Right forelimb (tissue), 1 donor: ENCODE data around the gene FHIT.

ENCODE experiments used
- DNase-seq: peaks from one replicate; pipeline ENCODE4 v3.0.0-alpha.2; 2018

Gene FHIT

GRCh38 chr3:60983906-60984305 is 267.3 kb downstream of the FHIT start:
- DNase-seq = no peak

GRCh38 chr3:60980342-60980692 is 270.9 kb downstream of the FHIT start:
- DNase-seq = no peak

- no peak for DNase-seq
Observed at GRCh38 chr3:60979461-60980341, 271.6 kb downstream of the FHIT start.

- no peak for DNase-seq
Observed at GRCh38 chr3:60973321-60973720, 277.9 kb downstream of the FHIT start.

- DNase-seq = no peak
Observed at GRCh38 chr3:60972599-60972998, 278.7 kb downstream of the FHIT start.

GRCh38 chr3:60970850-60971249 is 280.4 kb downstream of the FHIT start:
- DNase-seq = no peak

GRCh38 chr3:60967141-60967540 is 284.1 kb downstream of the FHIT start:
- no peak for DNase-seq

GRCh38 chr3:60957541-60957940 is 293.7 kb downstream of the FHIT start:
- DNase-seq = no peak

- no peak for DNase-seq
Observed at GRCh38 chr3:60956729-60957128, 294.5 kb downstream of the FHIT start.

GRCh38 chr3:60955034-60955433 is 296.2 kb downstream of the FHIT start:
- DNase-seq = no peak

GRCh38 chr3:60954048-60954447 is 297.2 kb downstream of the FHIT start:
- no peak for DNase-seq

- DNase-seq = peak; percentile 61
Observed at GRCh38 chr3:60953351-60953750, 297.9 kb downstream of the FHIT start.

GRCh38 chr3:60952055-60952454 is 299.2 kb downstream of the FHIT start:
- DNase-seq = no peak

- DNase-seq = no peak
Observed at GRCh38 chr3:60949146-60949545, 302.1 kb downstream of the FHIT start.

- no peak for DNase-seq
Observed at GRCh38 chr3:60948488-60948887, 302.8 kb downstream of the FHIT start.

GRCh38 chr3:60935709-60936108 is 315.5 kb downstream of the FHIT start:
- DNase-seq = no peak

GRCh38 chr3:60933824-60934223 is 317.4 kb downstream of the FHIT start:
- DNase-seq = no peak

GRCh38 chr3:60932643-60933042 is 318.6 kb downstream of the FHIT start:
- no peak for DNase-seq

GRCh38 chr3:60932170-60932569 is 319.1 kb downstream of the FHIT start:
- DNase-seq = no peak

GRCh38 chr3:60931452-60931851 is 319.8 kb downstream of the FHIT start:
- no peak for DNase-seq

- no peak for DNase-seq
Observed at GRCh38 chr3:60920519-60920918, 330.7 kb downstream of the FHIT start.

- DNase-seq = no peak
Observed at GRCh38 chr3:60919296-60919695, 332.0 kb downstream of the FHIT start.

GRCh38 chr3:60917141-60917540 is 334.1 kb downstream of the FHIT start:
- DNase-seq = no peak

GRCh38 chr3:60916546-60916945 is 334.7 kb downstream of the FHIT start:
- DNase-seq = no peak

GRCh38 chr3:60913474-60913873 is 337.8 kb downstream of the FHIT start:
- no peak for DNase-seq
